HTERT RPE-1 (cell line): Measurements from ENCODE around the gene ZNF74.
"Not testable (repeated sequence)": the region's sequence is repeated elsewhere in the genome, so short reads cannot be mapped to it uniquely, and the experiment has no call there.

Source experiments
- in situ Hi-C: fragments of 300-500 bp; cut with MboI; formaldehyde crosslinking; loops from 4 replicates; pipeline ENCODE4 v1.14.3; 2020; ENCODE audit warnings: low sequenced_read_pairs

The ZNF74 gene

DNA sequence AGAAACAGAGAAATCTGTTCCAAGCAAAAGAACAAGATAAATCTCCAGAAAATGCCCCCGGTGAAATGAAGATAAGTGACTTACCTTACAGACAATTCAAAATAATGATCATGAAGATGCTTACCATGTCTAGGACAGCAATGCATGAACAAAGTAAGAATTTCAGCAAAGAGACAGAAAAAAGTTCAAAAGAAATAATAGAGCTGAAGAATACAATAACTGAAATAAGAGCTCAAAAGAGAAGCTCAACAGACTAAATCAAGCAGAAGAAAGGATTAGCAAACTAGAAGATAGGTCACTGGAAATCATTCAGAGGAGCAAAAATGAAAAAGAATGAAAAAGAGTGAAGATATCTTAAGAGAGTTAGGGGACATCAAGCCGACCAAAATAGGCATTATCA, 19.8 kb upstream of the ZNF74 start:
- in situ Hi-C loops = not testable (repeated sequence)

DNA sequence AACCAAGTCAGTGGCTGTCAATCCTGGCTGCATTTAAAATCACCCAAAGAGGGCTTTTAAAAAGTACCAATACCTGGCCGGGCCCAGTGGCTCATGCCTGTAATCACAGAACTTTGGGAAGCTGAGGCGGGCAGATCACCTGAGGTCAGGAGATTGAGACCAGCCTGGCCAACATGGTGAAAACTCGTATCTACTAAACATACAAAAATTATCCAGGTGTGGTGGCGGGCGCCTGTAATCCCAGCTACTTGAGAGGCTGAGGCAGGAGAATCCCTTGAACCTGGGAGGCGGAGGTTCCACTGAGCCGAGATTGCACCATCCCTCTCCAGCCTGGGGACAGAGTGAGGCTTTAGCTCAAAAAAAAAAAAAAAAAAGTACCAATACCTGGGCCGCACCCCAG, 17.7 kb upstream of the ZNF74 start:
- in situ Hi-C loops = not testable (repeated sequence)

DNA sequence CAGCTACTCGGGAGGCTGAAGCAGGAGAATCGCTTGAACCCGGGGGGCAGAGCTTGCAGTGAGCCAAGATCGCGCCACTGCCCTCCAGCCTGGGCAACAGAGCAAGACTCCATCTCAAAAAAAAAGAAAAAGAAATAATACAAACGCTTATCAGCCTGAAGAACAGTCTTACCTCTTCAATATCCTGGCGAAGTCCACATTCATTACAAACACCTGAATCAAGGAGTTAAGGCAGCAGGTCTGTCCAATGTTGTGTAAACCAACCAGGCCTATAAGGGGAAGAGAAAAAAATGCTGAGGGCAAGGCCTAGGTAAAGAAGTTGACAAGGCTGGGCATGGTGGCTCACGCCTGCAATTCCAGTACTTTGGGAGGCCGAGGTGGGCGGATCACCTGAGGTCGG, 17.0 kb upstream of the ZNF74 start:
- in situ Hi-C loops = not testable (repeated sequence)

DNA sequence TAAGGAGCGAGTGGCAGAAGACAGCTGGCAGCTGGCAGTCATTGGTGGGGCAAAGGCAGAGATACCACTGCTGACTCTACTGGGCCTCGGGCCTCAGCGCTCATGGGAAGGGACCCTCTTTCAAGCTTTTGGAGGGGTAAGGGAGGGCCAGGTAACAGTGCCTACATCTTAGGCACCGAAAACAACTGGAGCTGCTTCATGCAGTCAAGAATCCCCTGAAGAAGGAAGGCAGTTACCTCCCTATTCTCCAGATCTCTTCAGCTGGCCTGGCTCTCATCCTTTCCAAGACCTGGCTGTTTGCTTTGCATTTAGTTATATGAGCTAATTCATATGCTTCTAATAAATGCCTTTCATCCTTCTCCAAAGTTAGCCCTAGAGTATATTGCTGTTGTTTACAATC, 15.8 kb upstream of the ZNF74 start:
- in situ Hi-C loops = no loop called here

DNA sequence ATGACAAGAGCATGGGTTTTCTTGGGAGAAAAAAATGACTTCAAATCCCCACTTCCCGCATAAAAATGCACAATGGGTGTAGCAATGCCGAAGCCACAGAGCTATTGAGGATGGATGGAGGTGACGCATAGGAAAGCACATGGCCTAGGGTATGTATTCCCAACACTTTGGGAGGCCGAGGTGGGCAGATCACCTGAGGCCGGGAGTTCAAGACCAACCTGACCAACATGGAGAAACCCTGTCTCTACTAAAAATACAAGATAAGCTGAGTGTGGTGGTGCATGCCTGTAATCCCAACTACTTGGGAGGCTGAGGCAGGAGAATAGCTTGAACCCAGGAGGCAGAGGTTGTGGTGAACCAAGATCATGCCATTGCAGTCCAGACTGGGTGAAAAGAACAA, 15.3 kb upstream of the ZNF74 start:
- in situ Hi-C loops = not testable (repeated sequence)

DNA sequence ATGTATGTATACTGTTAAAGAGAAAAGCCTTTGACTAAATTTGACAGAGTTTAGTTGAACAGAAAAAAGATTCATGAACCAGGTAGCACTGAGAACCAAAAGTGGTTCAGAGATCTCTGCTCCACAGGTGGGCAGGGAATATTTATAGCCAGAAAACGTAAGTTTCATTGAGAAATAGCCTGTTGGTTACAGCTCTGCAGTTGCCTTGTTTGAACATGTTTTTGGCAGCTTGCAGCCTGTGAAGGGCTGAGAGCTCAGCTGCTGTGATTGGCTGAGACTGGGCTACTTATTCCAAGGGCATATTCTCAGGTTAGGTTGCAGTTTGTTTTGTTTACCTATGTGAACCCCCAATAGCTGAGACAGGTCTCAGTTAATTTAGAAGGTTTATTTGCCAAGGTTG, 13.5 kb upstream of the ZNF74 start:
- in situ Hi-C loops = no loop called here

DNA sequence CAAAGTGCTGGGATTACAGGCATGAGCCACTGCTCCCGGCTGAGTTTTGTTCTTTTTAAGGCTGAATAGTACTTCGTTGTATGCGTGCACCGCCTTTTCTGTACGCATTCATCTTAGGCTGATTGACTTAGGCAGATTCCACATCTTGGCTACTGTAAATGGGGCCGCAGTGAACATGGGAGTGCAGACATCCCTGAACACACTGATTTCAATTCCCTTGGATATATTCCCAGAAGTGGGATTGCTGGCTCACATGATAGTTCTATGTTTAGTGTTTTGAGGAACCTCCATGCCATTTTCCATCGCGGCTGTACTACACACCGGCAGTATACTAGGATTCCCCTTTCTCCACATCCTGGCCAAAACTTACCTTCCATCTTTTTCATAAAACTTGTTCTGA, 10.4 kb upstream of the ZNF74 start:
- in situ Hi-C loops = no loop called here

DNA sequence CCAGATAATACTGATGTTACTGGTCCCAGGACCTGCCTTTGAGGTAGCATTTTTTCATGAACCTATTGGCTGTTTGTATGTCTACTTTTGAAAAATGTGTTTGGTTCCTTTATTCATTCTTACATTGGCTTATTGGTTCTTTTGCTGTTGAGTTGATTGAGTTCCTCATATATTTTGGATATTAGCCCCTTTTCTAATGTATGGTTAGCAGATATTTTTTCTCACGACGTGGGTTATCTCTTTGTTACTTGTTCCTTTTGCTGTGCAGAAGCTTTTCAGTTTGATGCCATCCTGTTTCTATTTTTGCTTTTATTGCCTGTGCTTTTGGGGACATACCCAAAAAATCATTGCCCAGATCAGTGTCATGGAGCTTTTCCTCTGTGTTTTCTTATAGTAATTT, 9.8 kb upstream of the ZNF74 start:
- in situ Hi-C loops = no loop called here

DNA sequence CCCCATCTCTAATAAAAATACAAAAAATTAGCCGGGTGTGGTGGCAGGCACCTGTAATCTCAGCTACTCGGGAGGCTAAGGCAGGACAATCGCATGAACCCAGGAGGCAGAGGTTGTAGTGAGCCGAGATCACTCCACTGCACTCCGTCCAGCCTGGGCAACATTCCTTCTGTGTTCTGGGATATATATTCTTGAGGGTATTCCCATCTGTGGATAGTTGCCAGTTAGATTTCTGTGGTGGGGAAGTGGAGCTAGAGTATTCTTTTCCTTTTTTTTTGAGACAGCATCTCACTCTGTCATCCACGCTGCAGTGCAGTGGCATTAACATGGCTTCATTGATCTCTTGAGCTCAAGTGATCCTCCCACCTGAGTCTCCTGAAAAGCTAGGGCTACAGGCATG, 9.1 kb upstream of the ZNF74 start:
- in situ Hi-C loops = no loop called here

DNA sequence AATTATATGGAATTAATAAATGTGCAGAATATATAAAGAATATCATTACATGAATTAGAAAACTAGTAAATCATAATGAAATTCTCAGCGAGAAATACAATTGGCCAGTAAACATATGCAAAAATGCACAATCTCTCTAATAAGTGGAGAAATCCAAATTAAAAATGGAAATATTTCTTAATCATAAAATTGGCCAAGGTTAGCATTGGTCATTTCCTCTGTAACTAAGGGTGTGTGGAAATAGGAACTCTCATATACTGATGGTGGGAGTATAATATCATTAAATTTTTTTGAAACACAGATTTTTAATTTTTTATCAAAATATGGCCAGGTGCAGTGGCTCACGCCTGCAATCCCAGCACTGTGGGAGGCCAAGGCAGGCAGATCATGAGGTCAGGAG, 7.6 kb upstream of the ZNF74 start:
- in situ Hi-C loops = no loop called here

DNA sequence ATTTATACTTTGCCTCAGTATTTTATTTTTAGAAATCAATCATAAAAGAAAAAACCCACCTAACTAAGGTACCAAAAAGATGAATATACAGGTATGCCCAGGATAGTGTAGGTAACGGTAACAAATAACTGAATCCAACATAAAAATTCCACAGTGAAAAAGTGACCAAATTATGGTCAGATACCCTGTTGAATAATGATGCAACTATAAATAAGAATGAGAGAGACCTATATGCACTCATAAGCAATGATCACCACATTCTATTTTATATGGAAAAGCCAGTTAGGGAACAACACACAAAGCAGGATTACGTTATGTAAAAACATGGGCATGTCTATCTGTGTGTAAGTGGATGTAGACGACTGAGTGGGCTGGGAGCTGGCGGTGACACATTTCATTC, 7.0 kb upstream of the ZNF74 start:
- in situ Hi-C loops = no loop called here

DNA sequence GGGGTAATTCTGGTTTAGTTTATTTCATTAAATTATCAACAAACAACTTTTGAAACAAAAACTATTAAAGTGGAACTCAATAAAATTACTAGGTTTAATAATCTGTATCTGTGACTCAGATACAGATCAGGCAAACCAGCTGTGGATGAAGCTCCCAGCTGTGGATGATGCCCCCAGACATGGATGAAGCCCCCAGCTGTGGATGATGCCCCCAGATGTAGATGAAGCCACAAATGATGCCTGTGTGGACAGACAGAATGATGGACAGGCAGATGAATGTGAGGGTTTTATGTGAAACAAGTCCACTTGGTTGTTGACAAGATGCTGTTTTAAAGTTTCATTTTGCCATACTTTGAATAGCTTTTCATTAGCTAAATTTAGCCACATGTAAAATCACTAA, 5.8 kb upstream of the ZNF74 start:
- in situ Hi-C loops = no loop called here

DNA sequence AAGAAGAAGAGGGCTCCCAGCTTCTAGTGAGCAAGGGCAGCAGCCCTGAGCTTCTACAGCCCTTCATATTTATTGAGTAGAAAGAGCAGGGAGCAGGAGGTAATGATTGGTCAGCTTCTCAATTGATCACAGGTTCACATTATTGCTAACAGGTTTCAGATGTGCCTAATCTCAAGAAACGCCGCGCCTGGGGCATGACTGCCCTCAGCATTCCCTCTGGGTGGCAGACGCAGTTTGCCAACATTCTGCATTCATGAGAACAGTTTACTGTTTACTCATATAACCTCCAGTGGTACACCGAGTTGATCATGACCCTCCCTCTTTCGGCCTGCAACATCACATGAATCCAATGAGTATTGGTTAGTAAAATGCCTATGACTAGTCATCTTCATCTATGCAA, 4.7 kb upstream of the ZNF74 start:
- in situ Hi-C loops = no loop called here

DNA sequence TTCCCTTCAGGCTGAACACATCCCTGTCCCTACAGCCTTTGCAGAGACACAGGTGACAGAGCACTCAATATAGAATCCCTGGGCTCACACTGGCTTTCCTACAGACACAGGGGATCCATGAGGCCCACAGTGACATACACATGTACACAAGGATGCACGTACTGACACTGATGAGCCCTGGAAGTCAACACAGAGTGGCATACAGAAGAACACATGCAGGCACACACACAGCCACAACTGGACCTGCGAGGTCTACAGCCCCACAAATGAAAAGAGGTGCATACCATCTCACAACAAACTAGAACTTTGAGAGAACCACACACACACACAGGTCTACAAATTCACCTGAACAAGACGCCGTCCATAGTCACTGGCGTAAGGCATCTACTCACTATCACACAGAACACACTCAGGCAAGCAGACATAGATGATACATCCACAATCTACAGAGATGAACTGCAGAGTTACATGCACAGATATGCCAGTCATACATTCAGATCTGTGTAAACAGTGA, 3.5 kb upstream of the ZNF74 start:
- in situ Hi-C loops = no loop called here

DNA sequence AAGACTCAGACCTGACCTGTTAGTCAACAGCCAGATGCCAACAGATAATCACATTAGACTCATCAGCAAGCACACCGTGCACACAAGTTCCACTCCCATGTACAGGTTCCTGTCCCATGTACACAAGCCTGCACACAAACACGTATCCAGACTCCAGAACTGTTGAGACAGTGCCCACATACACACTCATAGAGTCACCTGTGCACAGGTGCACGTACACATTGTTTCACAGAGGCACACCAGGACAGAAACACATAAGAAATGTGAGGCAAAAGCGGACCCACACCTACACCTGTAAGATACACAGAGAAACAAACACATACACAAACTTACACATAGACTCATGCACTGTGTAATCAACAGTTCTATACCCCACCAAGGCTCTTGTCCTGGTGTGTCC, 2.7 kb upstream of the ZNF74 start:
- in situ Hi-C loops = no loop called here

DNA sequence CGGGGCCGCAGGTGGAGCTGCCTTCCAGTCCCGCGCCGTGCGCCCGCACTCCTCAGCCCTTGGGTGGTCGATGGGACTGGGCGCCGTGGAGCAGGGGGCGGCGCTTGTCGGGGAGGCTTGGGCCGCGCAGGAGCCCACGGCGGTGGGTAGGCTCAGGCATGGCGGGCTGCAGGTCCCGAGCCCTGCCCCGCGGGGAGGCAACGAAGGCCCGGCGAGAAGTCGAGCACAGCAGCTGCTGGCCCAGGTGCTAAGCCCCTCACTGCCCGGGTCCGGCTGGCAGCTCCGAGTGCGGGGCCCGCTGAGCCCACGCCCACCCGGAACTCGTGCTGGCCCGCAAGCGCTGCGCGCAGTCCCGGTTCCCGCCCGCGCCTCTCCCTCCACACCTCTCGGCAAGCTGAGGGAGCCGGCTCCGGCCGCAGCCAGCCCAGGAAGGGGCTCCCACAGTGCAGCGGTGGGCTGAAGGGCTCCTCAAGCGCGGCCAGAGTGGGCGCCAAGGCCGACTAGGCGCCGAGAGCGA, 1.5 kb upstream of the ZNF74 start:
- in situ Hi-C loops = not testable (repeated sequence)

DNA sequence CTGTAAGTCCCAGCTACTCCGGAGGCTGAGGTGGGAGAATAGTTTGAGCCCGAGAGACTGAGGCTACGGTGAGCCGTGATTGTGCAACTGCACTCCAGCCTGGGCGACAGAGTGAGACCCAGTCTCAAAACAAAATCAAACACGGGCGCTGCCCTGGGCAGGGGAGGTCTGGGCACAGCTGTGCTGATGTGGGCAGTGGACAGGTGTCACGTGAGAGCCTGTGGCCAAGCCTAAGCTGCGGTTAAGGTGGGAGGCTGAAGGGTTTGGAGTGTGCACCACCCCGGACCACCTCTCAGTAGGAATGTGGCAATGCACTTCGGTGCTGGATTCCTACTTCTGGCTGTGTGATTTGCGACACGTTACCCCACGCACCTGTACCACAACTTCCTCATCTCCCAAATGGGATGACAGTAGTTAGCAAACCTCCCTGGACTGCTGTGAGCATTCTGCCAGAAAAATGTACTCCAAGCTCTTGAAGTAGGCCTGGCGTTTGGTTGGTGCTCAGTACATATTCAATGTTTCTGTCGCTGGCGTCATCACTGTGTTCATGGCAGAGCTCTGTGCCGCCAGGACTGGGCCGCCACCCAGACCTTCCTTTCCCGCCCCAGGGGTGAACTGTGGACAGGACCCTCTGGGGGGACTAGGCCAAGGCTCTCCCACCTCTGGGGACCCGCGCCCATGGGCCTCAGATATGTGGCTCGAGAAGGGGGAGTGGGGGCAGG, 807 bp upstream of the ZNF74 start:
- in situ Hi-C loops = no loop called here

DNA sequence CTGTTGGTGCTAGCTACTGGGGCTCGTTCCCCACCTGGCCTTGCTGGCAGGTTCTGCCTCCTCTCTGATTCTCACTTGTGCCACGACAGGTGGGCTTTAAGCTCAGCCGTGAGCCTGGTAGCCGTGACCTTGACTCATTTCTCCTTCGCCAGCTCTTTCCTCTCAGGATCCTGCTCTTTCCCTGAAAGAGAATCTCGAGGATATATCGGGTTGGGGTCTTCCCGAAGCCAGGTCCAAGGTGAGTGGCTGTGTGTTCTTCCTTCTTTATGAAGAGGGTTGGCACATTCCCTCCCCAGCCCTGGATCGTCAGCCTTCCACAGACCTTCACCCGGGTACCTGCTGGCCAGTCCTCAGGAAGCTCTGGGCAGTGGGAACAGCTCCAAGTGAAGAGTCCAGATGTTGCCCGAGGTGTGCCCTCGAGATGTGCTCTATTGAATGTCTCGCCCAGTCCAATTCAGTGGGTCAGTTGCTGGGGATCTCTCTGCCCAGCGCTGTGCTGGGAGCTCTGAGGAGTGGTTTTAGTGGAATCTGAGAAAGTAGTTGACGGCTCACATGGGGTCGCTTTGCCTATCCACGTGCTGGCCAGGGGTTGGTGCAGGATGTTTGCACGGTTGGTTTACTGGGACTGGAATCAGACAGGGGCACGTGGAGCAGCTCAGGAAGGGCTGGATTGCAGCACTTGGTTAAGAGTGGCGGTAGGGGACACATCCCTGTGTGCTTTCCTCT, 1.4 kb downstream of the ZNF74 start:
- in situ Hi-C loops = no loop called here

DNA sequence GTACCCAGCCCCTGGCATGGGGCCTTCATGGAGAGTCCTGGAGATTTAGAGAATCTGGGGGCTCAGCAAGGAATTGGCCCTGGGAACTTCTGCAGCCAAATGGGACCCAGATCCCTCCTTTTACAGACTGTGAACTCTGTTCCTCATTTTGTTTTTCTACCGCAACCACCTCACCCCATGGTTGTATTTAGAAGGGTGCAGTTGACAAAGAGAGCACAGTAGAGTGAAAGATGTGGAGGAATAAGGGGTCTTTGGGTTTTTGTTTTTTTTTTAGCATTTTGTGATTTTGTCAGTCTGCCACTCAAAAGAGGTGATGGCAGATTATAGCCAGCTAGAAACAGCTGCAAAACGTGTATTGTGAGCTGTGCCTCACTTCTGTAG, 1.9 kb downstream of the ZNF74 start:
- in situ Hi-C loops = no loop called here

DNA sequence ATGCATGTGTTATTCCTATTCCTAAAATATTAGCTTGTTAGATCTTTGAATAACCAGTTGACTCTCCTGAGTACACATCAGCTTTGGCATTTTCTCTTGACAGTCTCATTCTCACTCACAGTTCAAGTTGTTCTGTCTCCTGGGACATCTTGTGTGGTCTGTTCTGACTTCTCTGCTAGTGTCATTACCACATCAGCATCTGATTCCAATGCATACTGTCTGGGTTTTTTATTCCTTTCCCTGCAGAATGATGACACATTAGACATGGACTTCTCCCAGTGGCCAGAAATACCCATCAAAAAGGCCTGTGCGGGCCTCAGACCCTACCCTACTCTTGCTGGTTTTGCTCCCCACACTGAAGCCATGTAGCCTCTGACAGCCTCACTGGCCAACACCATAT, 2.7 kb downstream of the ZNF74 start:
- in situ Hi-C loops = no loop called here

DNA sequence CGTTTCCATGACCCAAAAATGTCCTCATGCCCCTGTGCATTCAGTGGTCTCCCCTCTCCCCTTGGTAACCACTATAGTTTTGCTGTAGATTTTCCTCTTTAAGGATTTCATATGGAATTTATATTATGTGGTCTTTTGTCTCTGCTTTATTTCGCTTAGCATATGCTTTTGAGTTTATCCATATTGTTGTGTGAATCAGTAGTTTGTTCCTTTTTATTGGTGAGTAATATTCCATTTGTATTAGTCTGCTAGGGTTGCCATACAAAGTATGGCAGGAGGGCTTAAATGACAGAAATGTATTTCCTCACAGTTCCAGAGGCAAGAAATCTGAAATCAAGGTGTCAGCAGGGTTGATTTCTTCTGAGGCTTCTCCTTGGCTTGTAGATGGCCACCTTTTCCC, 3.5 kb downstream of the ZNF74 start:
- in situ Hi-C loops = no loop called here

DNA sequence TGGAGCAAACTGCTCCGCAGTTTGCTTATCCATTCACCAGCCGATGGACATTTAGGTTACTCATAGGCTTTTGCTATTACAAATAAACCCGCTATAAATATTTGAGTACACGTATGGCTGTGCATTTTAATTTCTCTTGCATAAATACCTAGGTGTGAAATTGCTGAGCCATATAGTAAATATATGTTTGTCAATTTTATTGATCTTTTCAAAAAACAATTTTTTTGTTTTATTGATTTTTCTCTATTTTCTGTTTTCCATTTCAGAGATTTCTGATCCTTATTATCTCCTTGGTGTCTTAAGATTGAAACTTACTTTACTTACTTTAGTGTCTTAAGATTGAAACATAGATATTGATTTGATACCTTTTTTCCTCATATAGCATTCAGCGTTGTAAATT, 4.5 kb downstream of the ZNF74 start:
- in situ Hi-C loops = no loop called here
